ENCODE results near the gene SHMT2.
A peak's percentile ranks its signal among the peaks of the same experiment; 100 is the strongest.

The SHMT2 gene

GRCh38 chr12:57198329-57198728, 31.2 kb upstream of the SHMT2 start:
- DNase-seq (ENCODE audit: low read depth), result no peak

- DNase-seq (ENCODE audit: low read depth), result no peak
Observed at GRCh38 chr12:57199191-57199590, 30.3 kb upstream of the SHMT2 start.

DNA sequence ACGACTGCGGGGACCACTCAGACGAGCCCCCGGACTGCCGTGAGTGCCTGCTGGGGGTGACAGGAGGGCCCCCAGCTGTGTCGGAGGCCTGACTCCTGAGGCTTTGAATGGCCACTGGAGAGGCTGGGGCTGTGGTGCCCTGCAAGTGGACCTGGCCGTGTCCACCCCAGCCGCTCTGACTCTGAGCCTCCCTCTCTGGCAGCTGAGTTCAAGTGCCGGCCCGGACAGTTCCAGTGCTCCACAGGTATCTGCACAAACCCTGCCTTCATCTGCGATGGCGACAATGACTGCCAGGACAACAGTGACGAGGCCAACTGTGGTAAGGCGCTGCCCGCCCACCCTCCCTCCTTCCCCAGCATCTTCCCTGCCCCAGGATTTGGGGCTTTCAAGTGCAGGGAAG, 29.0 kb upstream of the SHMT2 start:
- DNase-seq (ENCODE audit: low read depth), result no peak

DNA sequence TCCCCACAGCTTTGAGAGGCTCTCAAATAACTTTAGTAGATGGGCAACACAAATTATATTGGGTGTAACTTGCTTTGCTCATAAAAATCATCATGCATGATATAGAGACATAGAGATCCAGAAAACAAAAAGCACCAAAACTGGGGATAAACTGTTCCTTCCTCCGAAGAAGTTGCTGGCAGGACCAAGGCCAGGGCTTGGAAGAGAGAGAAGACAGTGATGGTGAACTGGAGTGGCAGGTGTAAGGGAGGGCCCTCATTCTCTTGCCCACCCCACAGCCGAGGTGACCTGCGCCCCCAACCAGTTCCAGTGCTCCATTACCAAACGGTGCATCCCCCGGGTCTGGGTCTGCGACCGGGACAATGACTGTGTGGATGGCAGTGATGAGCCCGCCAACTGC, 28.3 kb upstream of the SHMT2 start:
- no peak for DNase-seq (ENCODE audit: low read depth)

GRCh38 chr12:57201631-57202030, 27.9 kb upstream of the SHMT2 start:
- no peak for DNase-seq (ENCODE audit: low read depth)

GRCh38 chr12:57202321-57202720, 27.2 kb upstream of the SHMT2 start:
- DNase-seq (ENCODE audit: low read depth), result no peak

DNA sequence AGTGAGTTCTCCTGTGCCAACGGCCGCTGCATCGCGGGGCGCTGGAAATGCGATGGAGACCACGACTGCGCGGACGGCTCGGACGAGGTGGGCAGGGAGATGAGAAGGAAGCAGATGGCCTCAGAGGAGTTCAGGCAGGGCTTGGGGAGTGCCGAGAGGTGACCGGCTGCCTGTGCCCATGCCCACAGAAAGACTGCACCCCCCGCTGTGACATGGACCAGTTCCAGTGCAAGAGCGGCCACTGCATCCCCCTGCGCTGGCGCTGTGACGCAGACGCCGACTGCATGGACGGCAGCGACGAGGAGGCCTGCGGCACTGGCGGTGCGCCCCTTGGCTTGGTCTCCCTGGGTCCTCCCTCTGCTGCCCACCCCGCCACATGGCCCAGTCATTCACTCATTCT, 26.3 kb upstream of the SHMT2 start:
- DNase-seq (ENCODE audit: low read depth), result no peak

GRCh38 chr12:57203791-57204190, 25.7 kb upstream of the SHMT2 start:
- no peak for DNase-seq (ENCODE audit: low read depth)

- DNase-seq (ENCODE audit: low read depth), result no peak
Observed at GRCh38 chr12:57204454-57204853, 25.1 kb upstream of the SHMT2 start.

DNA sequence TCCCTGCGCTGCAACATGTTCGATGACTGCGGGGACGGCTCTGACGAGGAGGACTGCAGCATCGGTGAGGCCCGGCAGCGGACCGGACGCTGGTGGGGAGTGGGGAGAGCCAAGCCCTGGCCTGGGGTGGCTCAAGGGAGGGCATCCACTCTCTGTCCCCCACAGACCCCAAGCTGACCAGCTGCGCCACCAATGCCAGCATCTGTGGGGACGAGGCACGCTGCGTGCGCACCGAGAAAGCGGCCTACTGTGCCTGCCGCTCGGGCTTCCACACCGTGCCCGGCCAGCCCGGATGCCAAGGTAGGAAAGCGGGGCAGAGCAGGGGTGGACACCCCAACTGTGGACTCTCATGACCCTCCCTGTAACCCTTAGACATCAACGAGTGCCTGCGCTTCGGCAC, 24.3 kb upstream of the SHMT2 start:
- no peak for DNase-seq (ENCODE audit: low read depth)

DNA sequence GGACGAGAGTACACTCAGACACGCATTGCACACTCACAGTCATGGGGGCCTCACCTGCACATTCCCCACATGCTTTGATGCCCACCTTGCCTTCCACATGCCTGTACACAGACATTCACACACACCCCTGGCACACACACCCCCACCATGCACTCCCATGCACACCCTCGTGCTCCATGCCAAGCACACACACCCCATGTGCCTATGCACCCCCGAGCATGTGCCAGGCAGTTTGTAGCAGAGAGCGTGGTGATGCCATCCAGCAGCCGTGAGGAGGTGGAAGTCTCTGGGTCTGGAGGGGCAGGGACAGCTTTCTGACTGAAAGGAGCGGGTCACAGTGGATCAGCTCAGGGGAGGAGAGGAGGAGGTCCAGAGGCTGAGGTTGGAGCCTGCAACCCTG, 23.6 kb upstream of the SHMT2 start:
- no peak for DNase-seq (ENCODE audit: low read depth)

DNA sequence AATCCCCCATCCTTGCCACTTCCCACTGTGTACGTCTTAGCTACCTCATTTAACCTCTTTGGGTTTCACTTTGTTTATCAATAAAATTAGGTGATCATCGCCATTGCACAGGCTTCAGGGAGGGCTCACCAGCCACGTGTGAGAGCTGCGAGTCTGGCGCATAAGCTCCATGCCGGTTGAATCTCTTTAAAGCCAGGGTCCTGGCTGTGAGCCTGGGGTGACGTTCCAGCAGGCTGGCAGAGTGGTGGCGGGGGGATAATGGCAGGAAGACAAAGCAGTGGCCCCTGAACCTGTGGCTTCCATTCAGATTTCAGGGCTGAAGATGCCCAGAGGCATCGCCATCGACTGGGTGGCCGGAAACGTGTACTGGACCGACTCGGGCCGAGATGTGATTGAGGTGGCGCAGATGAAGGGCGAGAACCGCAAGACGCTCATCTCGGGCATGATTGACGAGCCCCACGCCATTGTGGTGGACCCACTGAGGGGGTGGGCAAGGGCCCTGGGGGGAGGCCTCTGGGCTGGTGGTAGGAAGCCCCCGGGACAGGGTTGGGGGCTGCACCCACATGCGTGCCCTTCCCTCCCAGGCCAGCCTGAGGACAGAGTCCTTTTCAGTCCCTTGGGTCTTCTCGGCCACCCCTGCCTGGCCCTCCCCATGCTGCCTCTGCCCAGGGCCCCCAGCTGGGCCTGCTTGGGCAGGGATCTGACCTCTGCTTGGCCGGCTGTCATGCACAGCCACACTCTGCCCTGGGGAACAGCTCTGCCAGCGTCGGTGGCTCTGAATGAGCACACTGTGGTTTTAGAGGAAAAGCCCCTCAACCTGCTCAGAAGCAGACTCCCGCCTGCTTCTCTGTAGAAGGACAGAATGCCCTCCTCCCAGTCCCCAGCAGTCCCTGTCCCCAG, 21.5 kb upstream of the SHMT2 start:
- DNase-seq (ENCODE audit: low read depth), result no peak

- DNase-seq (ENCODE audit: low read depth), result no peak
Observed at GRCh38 chr12:57208631-57209282, 20.8 kb upstream of the SHMT2 start.

DNA sequence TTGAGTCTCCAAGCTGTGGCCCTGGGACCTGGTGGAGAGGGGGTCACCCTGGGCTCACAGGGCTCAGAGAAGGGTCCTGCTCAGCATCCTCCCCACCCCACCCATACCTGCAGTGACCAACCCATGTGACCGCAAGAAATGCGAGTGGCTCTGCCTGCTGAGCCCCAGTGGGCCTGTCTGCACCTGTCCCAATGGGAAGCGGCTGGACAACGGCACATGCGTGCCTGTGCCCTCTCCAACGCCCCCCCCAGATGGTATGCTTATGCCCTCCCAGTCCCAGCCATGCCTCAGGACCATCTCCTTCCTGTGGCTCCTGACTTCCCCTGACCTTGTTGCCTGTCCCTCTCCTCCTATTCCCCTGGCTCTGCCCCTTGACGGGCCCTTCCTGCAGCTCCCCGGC, 19.6 kb upstream of the SHMT2 start:
- no peak for DNase-seq (ENCODE audit: low read depth)

DNA sequence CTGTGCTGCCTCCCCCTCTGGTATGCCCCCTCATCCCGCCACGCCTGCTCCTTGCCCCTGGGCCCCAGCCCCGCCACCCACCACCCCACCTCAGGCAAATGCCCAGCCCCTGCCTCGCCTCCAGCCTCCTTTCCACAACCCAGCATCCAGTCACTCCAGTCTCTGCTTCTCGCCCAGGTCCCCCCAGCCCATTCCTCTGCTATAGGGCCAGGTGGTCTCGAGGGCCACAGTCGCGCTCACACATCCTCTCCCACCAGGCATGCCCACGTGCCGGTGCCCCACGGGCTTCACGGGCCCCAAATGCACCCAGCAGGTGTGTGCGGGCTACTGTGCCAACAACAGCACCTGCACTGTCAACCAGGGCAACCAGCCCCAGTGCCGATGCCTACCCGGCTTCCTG, 19.1 kb upstream of the SHMT2 start:
- DNase-seq (ENCODE audit: low read depth), result no peak

DNA sequence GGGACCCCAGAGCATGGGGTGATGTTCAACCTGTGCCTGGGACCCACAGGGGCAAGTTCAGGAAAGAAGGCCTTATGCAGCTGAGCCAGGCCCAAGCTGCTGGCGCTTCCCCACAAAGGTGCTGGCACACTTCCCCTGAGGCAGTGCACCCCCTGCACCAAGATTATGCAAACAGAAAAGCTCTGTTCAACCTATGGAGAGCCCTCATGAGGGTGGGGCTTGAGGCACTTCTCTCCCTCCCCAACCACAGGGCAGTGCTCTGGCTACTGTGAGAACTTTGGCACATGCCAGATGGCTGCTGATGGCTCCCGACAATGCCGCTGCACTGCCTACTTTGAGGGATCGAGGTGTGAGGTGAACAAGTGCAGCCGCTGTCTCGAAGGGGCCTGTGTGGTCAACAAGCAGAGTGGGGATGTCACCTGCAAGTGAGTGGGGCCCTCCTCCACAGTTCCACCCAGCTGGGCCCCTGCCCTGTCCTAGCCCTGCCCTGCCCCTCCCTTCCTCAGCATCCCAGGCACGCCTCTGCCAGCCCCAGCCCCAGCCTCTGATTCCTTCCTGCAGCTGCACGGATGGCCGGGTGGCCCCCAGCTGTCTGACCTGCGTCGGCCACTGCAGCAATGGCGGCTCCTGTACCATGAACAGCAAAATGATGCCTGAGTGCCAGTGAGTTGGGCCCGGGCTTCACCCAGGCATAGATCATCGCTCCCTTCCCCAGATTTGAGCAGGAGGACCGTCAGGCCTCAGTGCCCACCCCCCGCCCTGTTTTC, 18.4 kb upstream of the SHMT2 start:
- DNase-seq (ENCODE audit: low read depth), result no peak

DNA sequence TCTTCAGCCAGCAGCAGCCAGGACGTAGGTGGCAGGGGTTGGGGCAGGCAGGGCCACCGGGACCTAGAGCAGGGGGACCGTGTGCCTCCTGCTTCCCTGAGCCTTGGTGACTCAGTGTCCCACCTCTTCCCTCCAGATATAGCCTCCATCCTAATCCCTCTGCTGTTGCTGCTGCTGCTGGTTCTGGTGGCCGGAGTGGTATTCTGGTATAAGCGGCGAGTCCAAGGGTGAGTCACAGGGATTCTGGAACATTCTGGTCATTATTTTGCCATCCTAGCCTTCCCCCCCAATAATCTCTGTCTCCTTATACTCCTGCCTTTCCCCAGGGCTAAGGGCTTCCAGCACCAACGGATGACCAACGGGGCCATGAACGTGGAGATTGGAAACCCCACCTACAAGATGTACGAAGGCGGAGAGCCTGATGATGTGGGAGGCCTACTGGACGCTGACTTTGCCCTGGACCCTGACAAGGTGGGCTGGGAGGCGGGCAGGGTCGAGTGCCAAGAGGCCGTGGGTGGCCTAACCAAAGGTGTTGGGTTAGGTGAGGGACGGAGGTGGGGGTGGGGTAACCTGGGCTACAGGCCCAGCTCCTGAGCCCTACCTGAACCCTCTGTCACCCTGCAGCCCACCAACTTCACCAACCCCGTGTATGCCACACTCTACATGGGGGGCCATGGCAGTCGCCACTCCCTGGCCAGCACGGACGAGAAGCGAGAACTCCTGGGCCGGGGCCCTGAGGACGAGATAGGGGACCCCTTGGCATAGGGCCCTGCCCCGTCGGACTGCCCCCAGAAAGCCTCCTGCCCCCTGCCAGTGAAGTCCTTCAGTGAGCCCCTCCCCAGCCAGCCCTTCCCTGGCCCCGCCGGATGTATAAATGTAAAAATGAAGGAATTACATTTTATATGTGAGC, 17.5 kb upstream of the SHMT2 start:
- no peak for DNase-seq (ENCODE audit: low read depth)

DNA sequence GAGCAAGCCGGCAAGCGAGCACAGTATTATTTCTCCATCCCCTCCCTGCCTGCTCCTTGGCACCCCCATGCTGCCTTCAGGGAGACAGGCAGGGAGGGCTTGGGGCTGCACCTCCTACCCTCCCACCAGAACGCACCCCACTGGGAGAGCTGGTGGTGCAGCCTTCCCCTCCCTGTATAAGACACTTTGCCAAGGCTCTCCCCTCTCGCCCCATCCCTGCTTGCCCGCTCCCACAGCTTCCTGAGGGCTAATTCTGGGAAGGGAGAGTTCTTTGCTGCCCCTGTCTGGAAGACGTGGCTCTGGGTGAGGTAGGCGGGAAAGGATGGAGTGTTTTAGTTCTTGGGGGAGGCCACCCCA, 16.8 kb upstream of the SHMT2 start:
- DNase-seq (ENCODE audit: low read depth), result no peak

DNA sequence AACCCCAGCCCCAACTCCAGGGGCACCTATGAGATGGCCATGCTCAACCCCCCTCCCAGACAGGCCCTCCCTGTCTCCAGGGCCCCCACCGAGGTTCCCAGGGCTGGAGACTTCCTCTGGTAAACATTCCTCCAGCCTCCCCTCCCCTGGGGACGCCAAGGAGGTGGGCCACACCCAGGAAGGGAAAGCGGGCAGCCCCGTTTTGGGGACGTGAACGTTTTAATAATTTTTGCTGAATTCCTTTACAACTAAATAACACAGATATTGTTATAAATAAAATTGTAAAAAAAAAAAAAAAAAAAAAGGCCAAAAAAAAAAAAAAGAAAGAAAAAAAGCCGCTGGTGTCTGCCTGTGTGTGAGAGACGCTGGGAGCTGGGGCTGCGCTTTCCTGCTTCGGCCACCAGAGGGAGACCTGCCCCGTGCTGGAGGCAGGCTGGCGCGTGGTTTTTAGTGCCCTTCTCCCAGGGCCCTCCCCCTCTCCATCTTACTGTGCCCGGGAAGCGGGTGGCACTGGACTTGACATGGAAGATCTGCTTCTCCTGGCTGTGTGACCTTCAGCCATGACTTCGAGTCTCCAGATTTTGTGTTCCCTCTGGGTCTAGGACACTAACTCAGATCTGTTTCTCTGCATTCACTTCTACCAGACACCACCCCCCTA, 16.3 kb upstream of the SHMT2 start:
- peak; percentile 87 for DNase-seq (ENCODE audit: low read depth)

GRCh38 chr12:57213763-57214397, 15.6 kb upstream of the SHMT2 start:
- peak; percentile 48 for DNase-seq (ENCODE audit: low read depth)

DNA sequence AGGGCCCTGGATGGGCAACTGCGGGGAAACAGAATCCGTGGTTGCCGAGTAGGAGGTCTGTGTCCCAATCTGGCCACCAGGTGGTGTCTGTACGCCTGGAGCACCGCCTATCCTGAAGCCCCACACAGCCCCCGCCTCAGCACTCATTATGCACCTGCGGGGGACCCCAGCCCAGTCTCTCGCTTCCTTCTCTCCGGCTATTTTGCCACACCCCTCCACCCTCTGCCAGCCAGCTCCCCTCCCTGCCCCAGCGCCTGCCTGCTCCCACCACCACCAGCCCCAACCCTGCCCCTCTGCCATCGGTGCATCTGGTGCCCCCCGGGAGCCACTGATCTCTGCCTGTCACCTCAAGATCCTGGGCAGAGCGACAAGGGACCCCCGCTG, 15.1 kb upstream of the SHMT2 start:
- no peak for DNase-seq (ENCODE audit: low read depth)
